Head of caudate nucleus (tissue), 42 donors: ENCODE measurements around the gene POP4.

Source experiments
- DNase-seq, 42 donors: peaks; one replicate each; pipeline versions ENCODE4 v3.0.0 to v3.0.0-alpha.2; 2020 to 2021; ENCODE audit warnings: mixed read lengths in 7 of 42
- intact Hi-C: fragments of 100-400 bp; cut with DNase I; formaldehyde crosslinking; loops from one replicate; pipeline ENCODE4 v1.15.0; 2022

Gene POP4

DNA sequence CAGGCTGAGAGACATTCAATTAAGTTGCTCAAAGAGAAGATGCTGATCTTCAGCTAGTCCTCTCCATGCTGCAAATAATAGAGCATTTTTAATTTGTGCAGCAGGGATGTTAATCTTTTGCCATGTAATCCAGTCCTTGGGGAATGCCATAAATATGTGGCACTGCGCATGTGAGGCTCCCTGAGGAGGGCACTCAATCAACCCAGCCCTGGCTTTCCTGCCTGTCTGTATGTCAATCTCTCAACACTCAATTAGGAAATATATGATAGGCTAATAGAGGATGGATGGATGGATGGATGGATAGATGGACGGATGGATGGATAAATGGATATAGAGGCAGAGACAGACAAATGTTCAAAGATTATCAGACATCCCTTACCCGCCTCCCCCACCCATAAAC is 31.6 kb upstream of the POP4 start:
- intact Hi-C loops, result no loop called here
- DNase-seq, result peak in 2 of 42 donors; percentile 2 to 16

DNA sequence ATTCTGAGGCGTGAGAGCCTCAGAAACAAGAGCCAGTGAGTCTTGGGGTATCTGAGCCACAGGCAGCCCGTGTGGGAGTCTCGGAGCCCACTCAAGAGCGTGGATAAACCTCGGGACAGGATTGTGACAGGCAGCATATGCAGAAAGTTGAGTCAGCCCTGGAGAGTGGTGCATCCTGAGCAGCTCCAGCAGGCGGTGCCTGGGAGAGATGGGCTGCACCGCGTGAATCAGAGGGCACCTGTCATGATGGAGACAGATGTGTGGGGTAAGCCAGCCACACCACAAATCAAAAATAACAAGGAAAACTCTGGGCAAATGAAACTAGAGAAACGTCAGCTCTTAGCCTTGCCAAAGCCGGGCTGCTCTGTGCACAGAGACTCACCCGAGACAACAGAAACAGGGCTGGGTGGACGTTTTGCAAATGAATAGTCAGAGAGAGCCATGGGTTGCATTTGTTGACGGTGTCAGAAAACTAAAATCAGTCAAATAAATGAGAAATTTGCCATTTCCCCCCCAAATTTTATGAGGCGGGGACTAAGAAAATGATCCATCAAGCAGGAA is 30.0 kb upstream of the POP4 start:
- peak; percentile 22 to 91 (median 68) for DNase-seq
- intact Hi-C loops, result no loop called here

DNA sequence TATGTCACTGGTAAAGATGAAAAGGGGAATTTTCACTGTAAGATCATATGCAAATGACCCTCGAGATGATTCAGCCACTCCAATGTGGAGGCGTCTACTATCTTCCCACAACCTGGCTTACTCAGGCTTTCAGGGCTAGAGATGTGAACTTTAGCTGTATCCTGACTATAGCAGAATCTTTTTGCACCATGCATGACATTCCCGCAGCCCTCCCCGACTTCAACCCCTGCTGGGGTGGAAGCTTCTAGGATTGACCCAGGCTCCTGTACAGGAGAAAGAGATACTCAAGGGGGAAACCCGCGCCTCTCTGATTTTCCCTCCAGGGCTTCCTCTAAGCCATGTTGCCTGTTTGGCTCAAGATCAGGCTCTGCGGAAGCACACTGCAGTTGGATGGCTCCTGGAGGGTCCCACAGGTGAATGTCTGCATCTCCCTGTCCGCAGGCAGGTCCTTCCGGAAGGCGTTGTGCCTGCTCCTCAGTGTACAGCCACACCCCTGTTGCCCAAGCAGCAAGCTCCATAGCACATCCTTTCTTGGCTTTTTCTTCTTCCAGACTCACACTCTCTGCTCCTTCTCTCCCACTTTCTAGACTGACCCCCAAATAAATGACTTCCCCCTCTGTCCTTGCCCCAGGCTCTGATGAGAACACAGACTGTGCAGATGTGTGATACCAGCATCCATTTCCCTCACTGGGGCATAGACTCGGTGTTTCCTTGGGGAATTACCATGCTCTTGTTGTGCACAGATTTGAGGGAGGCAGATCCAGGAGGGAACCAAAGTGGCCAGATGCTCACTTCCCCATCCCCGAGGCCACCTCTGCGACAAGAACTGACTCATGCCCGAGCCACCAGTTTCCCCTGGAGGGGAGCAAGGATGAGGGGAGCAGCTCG is 29.1 kb upstream of the POP4 start:
- intact Hi-C loops, result no loop called here
- peak in 30 of 42 donors; percentile 13 to 82 (median 50) for DNase-seq

DNA sequence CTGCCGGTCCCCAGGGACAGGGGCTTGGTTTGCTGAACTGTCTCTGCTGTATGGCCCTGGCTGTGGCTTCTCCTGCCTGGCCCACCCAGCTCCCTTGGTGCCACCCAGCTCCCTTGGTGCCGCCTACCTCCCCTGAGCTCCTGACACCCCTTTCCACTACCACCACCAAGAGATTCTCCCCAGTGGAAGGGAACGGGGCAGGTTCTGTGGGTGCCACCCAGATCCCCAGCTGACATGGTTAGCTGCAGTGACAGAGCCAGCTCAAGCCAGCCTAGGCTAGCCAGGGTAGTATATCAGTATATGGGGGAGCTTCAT is 28.5 kb upstream of the POP4 start:
- DNase-seq, result peak in 1 of 42 donors; percentile 12
- intact Hi-C loops, result no loop called here

DNA sequence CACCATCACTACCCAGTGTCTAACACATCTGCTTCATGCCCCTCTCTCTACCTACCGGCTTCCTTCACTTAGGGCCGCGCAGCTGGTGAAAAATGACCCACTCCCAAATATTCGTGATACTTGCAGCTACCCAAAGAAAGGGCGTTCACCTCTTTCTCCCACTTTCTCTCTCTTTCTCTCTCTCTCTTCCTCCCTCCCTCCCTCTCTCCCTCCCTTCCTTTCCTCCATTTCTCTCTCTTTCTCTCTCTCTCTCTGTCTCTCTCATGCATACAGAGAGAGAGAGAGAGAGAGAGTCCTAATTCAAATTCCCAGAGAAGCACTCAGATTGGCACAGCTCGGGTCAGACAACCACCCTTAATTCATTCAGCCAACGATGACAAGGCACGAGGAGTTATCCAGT is 27.7 kb upstream of the POP4 start:
- DNase-seq, result peak in 1 of 42 donors; percentile 2
- intact Hi-C loops, result no loop called here

DNA sequence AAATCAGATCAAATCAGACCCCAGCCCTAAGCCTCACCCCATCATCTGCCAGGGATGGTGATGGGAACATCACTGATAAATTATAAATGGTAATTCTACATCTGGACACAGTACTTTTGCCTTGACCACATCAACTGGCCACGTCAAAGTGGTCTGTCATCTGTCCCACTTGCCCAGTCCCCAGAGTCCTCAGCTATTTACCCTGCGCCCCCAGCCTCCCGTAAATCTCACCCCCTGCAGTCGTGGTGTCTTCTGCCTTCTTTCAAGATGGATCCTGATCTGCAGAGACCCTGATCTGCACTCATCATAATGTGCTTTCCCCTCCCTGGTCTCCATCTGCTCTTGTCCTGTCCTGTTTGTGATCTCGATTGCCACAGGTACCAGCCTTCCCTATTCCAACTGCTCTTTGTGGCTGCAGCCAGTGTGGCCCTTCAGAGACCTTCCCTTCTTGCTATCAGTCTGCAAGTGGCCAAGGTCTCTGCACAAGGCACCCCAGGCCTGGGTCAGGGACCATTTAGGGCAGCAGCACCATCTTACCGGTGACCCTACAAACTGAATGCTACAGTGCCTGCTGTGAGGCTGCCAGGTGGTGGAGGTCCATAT is 26.7 kb upstream of the POP4 start:
- intact Hi-C loops, result no loop called here
- DNase-seq, result peak in 2 of 42 donors; percentile 16 to 21

DNA sequence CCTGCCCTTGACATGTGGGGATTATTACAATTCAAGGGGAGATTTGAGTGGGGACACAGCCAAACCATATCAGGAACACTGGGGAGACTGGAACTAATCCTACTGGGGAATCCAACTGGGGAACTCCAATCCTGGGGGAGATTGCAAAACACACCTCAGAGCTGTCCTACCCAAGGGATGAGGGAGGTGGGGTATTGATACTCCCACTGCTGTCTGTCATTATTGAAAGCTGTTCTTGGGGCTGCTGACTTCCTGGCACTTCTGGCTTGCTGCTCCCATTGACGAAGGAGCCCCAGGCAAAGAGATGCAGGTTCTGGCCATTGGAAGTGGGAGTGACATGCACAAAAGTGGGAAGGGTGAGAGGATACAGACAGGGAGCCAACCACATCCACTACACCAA is 24.7 kb upstream of the POP4 start:
- DNase-seq, result no peak
- intact Hi-C loops, result no loop called here

DNA sequence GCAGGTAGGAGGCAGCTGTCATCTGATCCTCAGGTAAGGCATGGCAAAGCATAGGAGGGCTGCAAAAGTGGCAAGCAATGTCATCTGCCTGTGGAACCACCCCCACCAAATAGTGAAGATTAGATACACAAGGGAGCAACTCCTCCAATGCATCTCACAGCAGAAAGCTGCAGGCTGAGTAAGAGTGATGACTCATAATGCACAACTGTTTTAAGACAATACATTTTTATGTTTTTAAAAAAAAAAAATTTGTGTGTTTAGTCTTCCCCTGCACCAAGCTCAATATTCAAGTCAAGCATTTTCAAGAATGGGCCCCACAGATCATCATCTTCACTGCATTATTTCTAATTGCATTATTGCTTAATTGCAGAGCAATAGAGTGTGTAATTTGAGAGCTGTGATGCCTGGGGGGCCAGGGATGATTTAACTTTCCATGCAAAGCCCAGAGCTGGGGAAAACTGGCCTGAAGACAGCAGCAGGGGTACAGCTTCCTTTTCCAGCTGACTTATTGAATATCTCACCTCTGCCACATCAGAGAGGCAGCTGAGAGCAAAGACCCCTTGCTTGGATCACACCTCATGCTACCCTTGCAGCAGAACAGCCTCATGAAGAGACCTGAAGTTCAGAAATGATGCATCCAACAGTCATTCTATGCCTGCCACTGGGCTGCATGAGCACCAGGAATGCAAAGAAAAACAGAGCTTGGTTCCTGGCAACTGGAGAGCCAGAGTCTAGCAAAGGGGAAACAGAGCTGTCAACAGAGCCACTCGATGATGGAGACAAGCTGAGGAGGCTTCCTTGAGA is 22.7 kb upstream of the POP4 start:
- intact Hi-C loops, result no loop called here
- peak in 17 of 42 donors; percentile 7 to 73 (median 41) for DNase-seq

DNA sequence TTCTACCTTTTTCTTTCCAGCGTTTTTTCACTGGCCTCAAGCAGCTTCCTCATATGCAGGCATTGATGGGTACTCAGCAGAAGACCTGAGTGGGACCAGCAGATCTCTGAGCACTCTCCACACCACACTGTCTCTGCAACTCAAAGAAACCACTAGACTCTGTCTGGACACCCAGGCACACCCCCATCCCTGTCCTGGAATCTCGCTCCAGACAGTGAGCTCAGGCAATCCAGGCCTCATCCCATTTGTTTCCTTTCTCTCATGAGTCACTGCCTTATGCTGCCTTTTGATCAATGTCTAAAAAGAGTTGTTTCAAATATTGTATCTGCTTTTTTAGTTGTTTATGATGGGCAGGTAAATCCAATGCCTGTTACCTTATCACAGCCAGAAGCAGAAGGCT is 19.7 kb upstream of the POP4 start:
- no peak for DNase-seq
- intact Hi-C loops, result no loop called here

DNA sequence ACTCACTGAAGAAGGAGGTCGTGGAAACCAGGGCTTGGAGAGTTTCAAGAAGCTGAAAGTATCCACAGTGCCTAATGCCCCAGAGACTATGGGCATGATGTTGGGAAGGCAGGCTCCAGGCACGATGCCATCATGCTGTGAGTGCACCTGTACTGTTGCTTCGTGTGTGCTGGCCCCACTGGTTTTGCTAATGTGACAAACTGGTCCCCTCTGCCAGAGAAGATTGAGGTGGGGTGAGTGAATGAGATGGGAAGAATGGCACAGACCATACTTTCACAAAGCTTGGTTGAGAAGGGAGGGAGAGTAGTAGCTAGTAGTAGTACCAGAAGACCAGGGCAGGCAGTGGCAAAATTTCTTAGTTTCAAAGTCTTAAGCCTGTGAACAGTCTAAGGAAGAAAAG is 19.0 kb upstream of the POP4 start:
- no peak for DNase-seq
- intact Hi-C loops, result no loop called here

DNA sequence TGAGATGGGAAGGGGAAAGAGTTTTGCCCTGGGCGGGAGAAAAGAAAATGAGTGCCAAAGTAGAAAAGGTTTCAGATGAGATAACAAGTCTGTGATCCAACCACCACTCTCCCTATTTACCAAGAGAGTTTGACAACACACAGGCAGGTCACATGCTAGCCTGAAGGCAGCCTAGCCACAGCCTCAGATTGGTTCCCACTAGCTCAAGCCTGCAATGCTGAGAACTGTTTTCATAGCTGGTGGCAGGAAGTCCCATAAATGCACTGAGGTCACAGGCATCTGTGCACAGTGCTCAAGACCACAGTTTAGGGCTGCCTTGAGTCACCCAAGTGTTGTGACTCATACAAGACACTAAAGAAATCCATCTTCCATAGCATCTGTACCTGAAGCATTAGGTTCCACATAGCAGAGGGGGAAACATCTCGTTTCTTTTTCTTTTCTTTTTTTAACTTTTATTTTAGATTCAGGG is 18.5 kb upstream of the POP4 start:
- intact Hi-C loops, result no loop called here
- no peak for DNase-seq

DNA sequence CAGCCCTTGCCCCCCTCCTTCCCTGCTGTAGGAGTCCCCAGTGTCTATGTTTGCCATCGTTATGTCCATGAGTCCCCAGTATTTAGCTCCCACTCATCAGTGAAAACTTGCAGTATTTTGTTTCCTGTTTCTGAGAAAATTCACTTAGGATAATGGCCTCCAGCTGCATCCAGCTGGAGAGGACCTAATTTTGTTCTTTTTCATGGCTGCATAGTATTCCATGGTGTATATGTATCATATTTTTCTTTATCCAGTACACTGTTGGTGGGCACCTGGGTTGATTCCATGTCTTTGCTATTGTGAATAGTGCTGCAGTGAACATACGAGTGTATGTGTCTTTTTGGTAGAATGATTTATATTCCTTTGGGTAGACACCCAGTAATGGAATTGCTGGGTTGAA is 18.0 kb upstream of the POP4 start:
- intact Hi-C loops, result no loop called here
- DNase-seq, result no peak

DNA sequence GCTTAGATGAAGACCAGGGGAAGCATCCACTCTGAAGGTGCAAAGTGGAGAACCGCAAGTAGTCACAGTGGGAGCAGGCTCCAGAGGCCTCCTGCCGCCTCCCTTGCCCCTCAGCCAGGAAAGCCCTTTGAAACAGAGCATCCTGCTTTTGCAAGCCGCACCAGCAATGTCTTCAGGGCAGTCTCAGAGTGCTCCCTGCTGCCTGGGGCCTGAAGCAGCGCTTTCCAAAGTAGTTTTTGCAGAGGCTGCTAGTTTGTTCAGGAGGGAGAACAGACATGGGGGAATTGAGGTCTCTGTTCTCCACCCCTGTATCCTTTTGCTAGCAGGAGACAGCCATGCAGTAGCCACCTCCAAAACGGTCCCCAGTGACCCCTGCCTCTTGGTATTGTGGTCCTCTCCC is 15.8 kb upstream of the POP4 start:
- DNase-seq, result peak in 4 of 42 donors; percentile 22 to 40 (median 32)

DNA sequence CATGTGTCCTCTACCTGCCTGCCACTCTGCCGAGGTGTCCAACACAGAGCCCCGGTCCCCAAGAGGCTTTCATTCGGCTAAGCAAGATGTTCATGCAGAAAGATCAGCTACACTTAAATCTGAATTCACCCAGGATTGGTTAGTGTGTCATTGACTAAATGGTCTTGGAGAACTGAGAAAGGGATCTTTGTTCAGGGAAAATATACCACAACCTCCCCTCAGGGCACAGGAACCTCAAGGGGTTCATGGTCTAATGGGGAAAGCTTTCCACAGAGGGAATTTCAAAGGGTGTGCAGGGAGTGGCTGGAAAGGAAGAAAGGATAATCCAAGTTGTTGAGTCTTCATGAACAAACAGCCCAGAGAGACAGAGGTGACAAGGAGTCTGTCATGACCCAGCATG is 14.4 kb upstream of the POP4 start:
- DNase-seq, result no peak
- intact Hi-C loops, result no loop called here

More for the DNA sequence above, 15.8 kb upstream of the POP4 start:
- intact Hi-C loops, result no loop called here

DNA sequence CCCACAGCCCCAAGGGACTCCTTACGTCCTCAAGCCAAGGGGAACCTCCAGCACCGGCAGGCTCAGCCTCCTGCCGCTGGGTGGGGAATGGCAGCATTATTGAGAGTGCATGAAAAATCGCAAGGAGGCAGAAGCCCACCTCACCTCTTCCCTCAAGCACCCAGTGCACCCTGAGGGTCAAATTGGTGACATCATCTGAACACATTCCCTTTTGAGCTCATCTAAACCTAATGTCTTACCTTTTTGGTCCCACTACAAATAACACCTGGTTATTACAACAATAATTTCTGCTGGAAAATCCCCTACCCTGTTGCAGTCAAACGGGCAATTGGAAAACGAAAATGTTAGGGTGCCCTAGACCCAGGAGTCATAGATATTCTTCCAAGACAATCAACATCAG is 12.2 kb upstream of the POP4 start:
- intact Hi-C loops, result no loop called here
- DNase-seq, result no peak

DNA sequence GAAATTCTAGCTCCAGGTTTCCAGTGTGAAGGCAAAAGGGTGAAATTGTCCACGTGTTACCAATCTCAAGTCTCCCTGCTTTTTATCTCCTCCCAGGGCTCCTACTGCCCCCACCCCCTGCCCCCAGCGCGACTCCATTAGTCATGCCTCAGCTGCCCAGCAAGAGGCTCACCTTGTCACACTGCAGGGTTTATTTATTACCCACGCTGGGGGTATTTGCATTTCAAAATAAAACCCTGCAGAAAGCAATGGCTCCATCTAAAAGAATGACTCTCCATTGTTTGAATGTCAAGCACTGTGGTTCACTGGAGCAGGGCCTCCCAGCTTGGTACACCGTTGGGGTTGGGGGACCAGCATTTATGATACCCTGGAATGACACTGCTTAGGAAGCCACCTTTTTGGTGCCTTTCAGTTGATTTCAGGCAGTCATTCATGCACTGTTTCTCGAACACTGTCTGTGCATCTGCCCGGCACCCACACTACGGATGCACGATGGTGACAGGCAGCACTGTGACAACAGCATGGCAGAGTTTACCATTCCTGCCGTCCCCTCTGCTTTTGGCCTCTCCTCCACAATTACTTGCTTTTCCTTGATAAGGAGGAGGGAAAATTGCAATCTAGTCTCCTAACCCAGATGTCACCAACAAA is 9.9 kb upstream of the POP4 start:
- intact Hi-C loops, result no loop called here
- DNase-seq, result no peak

DNA sequence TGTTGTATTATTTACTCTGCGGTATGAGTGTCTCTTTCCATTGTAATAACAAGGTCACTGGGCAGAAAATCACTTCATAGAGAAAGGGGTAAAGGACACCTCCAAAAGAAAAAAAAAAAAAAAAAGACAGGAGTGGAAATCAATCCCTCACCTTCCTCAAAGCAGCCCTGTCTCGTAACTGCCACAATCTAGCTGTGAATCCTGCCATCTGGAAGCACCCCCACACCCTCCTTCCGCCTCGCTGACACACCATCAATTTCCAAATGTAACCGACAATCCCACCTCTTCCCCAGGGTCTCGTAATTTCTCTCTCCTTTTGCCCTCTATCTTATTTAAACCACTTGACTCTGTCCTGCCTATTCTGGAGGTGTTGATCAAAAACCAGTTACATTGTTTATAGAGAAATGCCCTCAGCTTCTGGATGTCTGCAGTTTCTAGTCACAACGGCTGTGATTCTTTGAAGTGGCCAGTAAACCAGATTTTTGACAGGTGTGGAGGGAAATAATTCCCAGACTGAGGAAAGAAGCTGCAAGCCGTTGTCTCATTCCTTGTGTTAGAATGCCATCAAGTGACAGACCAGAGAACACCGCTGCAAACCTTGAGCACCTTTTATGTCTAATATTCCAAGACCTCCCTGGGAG is 9.1 kb upstream of the POP4 start:
- intact Hi-C loops, result no loop called here
- peak in 18 of 42 donors; percentile 22 to 74 (median 48) for DNase-seq

DNA sequence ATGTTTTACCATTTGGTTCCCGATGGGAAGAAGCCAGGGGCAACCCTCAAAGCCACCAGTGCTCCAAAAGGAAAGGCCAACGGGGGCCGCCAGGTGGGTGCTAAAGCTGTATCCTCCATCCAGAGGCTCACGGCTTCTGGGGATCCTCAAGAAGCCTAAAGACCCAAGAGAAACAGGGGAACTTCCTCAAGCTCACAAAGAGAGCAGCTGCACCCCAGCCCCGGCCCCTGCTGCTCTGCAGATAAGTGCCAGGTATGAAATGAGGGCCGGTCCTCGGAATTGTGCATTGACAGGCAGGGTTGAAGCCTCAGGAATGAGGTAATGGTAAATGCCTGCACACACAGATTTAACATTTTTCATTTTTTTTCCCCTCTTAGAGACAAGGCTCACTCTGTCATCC is 8.0 kb upstream of the POP4 start:
- intact Hi-C loops, result no loop called here
- no peak for DNase-seq

DNA sequence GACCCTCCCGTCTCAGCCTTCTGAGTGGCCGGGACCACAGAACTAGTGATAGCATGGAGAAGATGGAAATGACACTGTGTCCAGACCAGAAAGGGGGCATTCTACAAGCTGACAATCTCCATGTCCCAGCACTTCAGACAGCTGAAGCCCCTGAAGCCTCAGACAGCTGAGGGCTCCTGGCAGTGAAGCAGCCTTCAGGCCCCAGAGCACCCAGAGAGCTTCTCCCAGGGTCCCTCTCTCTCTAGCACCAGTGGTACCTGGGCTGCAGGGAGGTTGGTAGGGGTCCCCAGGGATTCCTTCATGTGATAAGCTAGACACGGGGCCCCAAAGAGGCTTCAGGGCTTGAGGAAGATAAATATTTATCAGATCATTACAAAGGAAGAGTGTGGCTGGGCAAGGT is 7.6 kb upstream of the POP4 start:
- no peak for DNase-seq
- intact Hi-C loops, result no loop called here
